ENCODE measurements around the gene THYN1. TPM values are rescaled to one million over a fixed set of nuclear protein-coding genes. Genes with fewer than 3 reads are reported as not detected.
A peak's percentile ranks its signal among the peaks of the same experiment; 100 is the strongest.

The THYN1 gene
- total and polyA plus RNA-seq, 2 of the 13 experiments (the other 11 are each of a cell fraction or from before 2014, with no cell fraction given), result 36.1 to 87.6 TPM

GRCh38 chr11:134223836-134224709 lies 29.1 kb downstream of the THYN1 start, which contains the start of the genes NCAPD3 and VPS26B (continued):
- TF ChIP-seq DMTF1 (CRISPR knock-in tag; IDR thresholded peaks at IDR 0.05), result no peak
- TF ChIP-seq PCBP2 (optimal IDR thresholded peaks at IDR 0.05; ENCODE audit: low read depth, low read length, poor library complexity, severe bottlenecking), result no peak
- TF ChIP-seq ZFP62 (CRISPR knock-in tag; IDR thresholded peaks at IDR 0.05), result no peak
- TF ChIP-seq SP1 (IDR thresholded peaks at IDR 0.05), result no peak
- no peak for TF ChIP-seq SP1 (CRISPR knock-in tag; IDR thresholded peaks at IDR 0.05)
- TF ChIP-seq ZNF280B (CRISPR knock-in tag; IDR thresholded peaks at IDR 0.05; ENCODE audit: borderline replicate concordance), result peak; percentile 65; the same call in 1 of the 2 replicates
- no peak for TF ChIP-seq CSRNP2 (CRISPR knock-in tag; conservative IDR thresholded peaks at IDR 0.05; ENCODE audit: low read depth)
- TF ChIP-seq ZSCAN20 (CRISPR knock-in tag; IDR thresholded peaks at IDR 0.05; ENCODE audit: borderline replicate concordance), result 0 out of 2 replicates have a peak, but pooled peaks have one; percentile 24
- TF ChIP-seq TRIM22 (IDR thresholded peaks at IDR 0.05), result no peak
- TF ChIP-seq MXI1 (IDR thresholded peaks at IDR 0.05; ENCODE audit: borderline replicate concordance, low read depth, low read length), result peak; percentile 89
- TF ChIP-seq ZNF33A (CRISPR knock-in tag; IDR thresholded peaks at IDR 0.05; ENCODE audit: borderline replicate concordance), result no peak
- TF ChIP-seq PBX3 (CRISPR knock-in tag; IDR thresholded peaks at IDR 0.05; ENCODE audit: borderline replicate concordance), result no peak
- peak; percentile 93 for TF ChIP-seq ZNF44 (CRISPR knock-in tag; IDR thresholded peaks at IDR 0.05)
- no peak; the same call in 1 of the 2 replicates for TF ChIP-seq ZNF737 (CRISPR knock-in tag; IDR thresholded peaks at IDR 0.05; ENCODE audit: borderline replicate concordance)
- TF ChIP-seq TFAP4 (IDR thresholded peaks at IDR 0.05; ENCODE audit: borderline replicate concordance, low read depth), result no peak; the same call in 1 of the 2 replicates
